Naive thymus-derived CD4-positive, alpha-beta T cell (primary cell): ENCODE measurements around the gene HOXB4. TPM values are rescaled to one million over a fixed set of nuclear protein-coding genes. Genes with fewer than 3 reads are reported as not detected.

Experiments
- ATAC-seq: fragments of 150-1000 bp; cut with Tn5 transposase; 2 replicates; pipeline ENCODE4 v1.10.0; 2021; ENCODE audit warnings: mild to moderate bottlenecking, moderate library complexity
- CTCF ChIA-PET: fragments of 350-600 bp; sonication (Branson Sonifier 250); formaldehyde crosslinking; loops from one replicate; lab custom pipeline; 2021; ENCODE audit warnings: antibody characterized with exemption; lab: Charles Lee
- POLR2A ChIA-PET: fragments of 350-600 bp; sonication (Branson Sonifier 250); formaldehyde crosslinking; loops from one replicate; lab custom pipeline; 2021; ENCODE audit warnings: antibody characterized with exemption, inconsistent platforms; lab: Charles Lee
- DNase-seq, 9 donors: peaks; one replicate each; pipeline versions ENCODE4 v3.0.0 to v3.0.0-alpha.2; 2020 to 2022; ENCODE audit warnings: mixed read lengths in 1 of 9
- H3K27ac ChIP-seq: one replicate; pipeline ENCODE4 v1.7.0; 2013; ENCODE audit warnings: mild to moderate bottlenecking, low read depth, low read length, moderate library complexity
- H3K27me3 ChIP-seq, 2 donors: one replicate each; pipeline ENCODE4 v1.7.0; 2013; ENCODE audit warnings: low read length in 2 of 2, mild to moderate bottlenecking in 2 of 2, moderate library complexity in 2 of 2; ENCODE audit not compliant: control insufficient read depth in 2 of 2, insufficient read depth in 2 of 2
- H3K36me3 ChIP-seq, 3 experiments: 1 replicate in 2 of 3; 2 replicates in 1 of 3; pipeline ENCODE4 v1.7.0; 2013; ENCODE audit warnings: low read length in 3 of 3, mild to moderate bottlenecking in 3 of 3, moderate library complexity in 1 of 3; ENCODE audit not compliant: insufficient read depth in 3 of 3, control insufficient read depth in 2 of 3
- H3K4me1 ChIP-seq, 2 donors: one replicate each; pipeline ENCODE4 v1.7.0; 2013; ENCODE audit warnings: low read length in 2 of 2, mild to moderate bottlenecking in 2 of 2, moderate library complexity in 1 of 2; ENCODE audit not compliant: control insufficient read depth in 2 of 2, insufficient read depth in 2 of 2
- H3K4me3 ChIP-seq: 2 replicates; pipeline ENCODE4 v1.7.0; 2013; ENCODE audit warnings: mild to moderate bottlenecking, low read length
- H3K9me3 ChIP-seq, 3 experiments: 1 replicate in 2 of 3; 2 replicates in 1 of 3; pipeline ENCODE4 v1.7.0; 2013; ENCODE audit warnings: low read length in 3 of 3; ENCODE audit not compliant: control insufficient read depth in 2 of 3
- H3K27ac Mint-ChIP-seq, 9 donors: one replicate each; pipeline ENCODE4 v1.8.0; 2020 to 2022; ENCODE audit warnings: mixed read lengths in 9 of 9, mild to moderate bottlenecking in 8 of 9, moderate library complexity in 5 of 9, inconsistent platforms in 2 of 9
- H3K27me3 Mint-ChIP-seq, 5 donors: one replicate each; pipeline ENCODE4 v1.8.0; 2021 to 2022; ENCODE audit warnings: mixed read lengths in 5 of 5, mild to moderate bottlenecking in 1 of 5
- H3K36me3 Mint-ChIP-seq, 5 donors: one replicate each; pipeline ENCODE4 v1.8.0; 2020 to 2022; ENCODE audit warnings: mixed read lengths in 5 of 5, mild to moderate bottlenecking in 3 of 5, inconsistent platforms in 1 of 5
- H3K4me1 Mint-ChIP-seq, 7 donors: one replicate each; pipeline ENCODE4 v1.8.0; 2020 to 2022; ENCODE audit warnings: mixed read lengths in 7 of 7, mild to moderate bottlenecking in 3 of 7, inconsistent platforms in 1 of 7
- H3K4me3 Mint-ChIP-seq, 10 donors: one replicate each; pipeline ENCODE4 v1.8.0; 2020 to 2022; ENCODE audit warnings: mild to moderate bottlenecking in 10 of 10, mixed read lengths in 10 of 10, moderate library complexity in 6 of 10, inconsistent platforms in 2 of 10
- H3K9me3 Mint-ChIP-seq, 11 donors: one replicate each; pipeline ENCODE4 v1.8.0; 2020 to 2022; ENCODE audit warnings: mixed read lengths in 11 of 11, mild to moderate bottlenecking in 4 of 11, inconsistent platforms in 1 of 11, moderate library complexity in 1 of 11
- intact Hi-C, 2 donors: fragments of 100-400 bp; cut with micrococcal nuclease; formaldehyde crosslinking; loops; one replicate each; pipeline ENCODE4 v1.15.1; 2023
- polyA plus RNA-seq, 2 donors: library from polyadenylated mRNA; unstranded; fragments of 300-500 nt; fragmentation: Illumina TruSeq; gene quantifications; one replicate each; pipeline ENCODE4 v1.2.3, GENCODE V29; 2021
- total RNA-seq, 6 experiments: library from RNA in 5 of 6; stranded (reverse) in 5 of 6; gene quantifications; 1 replicate in 5 of 6; 2 replicates in 1 of 6; pipeline ENCODE4 v1.2.3 and lab custom pipeline; 2021 to 2026

HOXB4 gene
- total and polyA plus RNA-seq, 7 experiments from 2014 or later: 0.34 to 7.9 (median 2.4) TPM; not detected in 2

DNA sequence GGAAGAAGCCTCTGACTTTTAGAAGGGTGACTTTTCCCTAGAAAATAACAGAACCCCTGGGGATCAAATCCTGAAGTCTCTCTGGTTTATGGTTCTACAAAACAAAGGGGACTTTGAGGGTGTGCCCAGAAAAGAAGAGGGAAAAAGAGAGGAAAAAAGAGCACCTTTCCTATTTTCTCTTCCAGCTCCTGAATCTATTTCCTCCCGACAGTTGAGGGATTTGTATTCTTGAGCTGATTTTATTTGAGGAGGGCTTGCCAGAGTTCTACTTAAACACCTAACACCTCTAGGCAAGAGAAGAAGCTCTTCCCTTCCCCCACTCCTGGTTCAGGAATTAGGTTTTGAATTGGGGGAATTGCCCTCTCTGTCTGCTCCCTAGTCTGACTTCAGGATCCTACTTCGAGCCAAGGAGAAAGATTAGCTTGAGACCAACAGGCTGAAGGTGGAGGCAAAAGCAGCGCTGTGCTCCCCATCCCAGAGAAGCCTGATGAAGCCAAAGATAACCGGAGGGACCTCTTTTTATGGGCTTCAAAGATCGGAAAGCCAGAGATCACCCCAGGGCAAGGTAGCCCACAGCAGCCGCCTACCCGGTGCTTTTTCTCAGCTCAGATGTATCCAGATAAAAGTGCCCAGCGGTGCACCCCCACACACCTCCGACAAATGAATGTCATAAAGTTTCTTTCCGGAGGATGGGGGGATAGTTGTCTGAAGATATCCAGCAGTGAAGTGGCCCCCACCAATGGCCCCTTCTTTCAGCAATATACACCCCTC is 11.1 kb upstream of the HOXB4 start:
- peaks cover 8 to 38% of the 10 kb centered on the region in 2 donors for H3K27me3 ChIP-seq
- POLR2A ChIA-PET: interaction anchor here (1.1 to 1.4 kb wide), 2 partner anchors 15 to 243 kb away, joined by 3 to 5 read pairs; no protein-coding TSS in a partner anchor
- DNase-seq: no peak
- no peaks in the 10 kb centered on the region for H3K9me3 Mint-ChIP-seq
- peaks cover 0 to 9% (median 0%) of the 10 kb centered on the region in 5 donors for H3K36me3 Mint-ChIP-seq
- H3K4me1 Mint-ChIP-seq: peaks cover 27 to 69% (median 40%) of the 10 kb centered on the region in 7 donors
- no peak for ATAC-seq
- peaks cover 90 to 98% (median 94%) of the 10 kb centered on the region in 5 donors for H3K27me3 Mint-ChIP-seq
- H3K4me3 ChIP-seq: no peak overlapping the region
- H3K27ac Mint-ChIP-seq: no peak overlapping the region
- no peaks in the 10 kb centered on the region for H3K9me3 ChIP-seq
- intact Hi-C loops: no loop called here
- CTCF ChIA-PET: interaction anchor here (0.8 to 2.6 kb wide), 3 partner anchors 30 to 97 kb away, joined by 3 to 8 read pairs (median 3); no protein-coding TSS in a partner anchor
- peaks cover 21 to 28% of the 10 kb centered on the region in 2 donors for H3K4me1 ChIP-seq
- H3K4me3 Mint-ChIP-seq: peak overlapping the region in 1 of 10 donors; percentile 38
- no peaks in the 10 kb centered on the region for H3K36me3 ChIP-seq
- H3K27ac ChIP-seq: no peak overlapping the region

DNA sequence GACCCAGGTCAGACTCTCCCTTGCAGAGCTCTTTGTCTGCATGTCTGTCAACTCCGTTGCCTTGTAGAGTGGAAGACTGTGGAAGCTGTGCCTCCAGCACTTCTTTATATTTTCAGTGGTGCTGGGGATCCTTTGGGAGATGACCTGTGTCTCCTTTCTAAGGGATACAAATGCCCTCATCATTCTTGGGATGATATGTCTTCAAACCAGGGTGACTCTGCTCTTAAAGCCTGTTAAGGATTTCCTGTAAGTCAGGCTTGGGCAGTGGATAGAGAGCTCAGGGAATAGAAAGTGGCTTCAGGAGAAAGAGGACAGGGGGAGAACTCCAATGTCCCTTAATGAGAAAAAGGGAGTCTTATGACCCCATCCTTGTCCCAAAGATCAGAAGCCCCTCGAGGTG is 10.4 kb upstream of the HOXB4 start:
- Mint-ChIP-seq H3K4me1 (peaks cover 27 to 68% (median 37%) of the 10 kb centered on the region in 7 donors), H3K27me3 (peaks cover 90 to 99% (median 95%) of the 10 kb centered on the region in 5 donors), H3K9me3 (no peaks in the 10 kb centered on the region), H3K36me3 (peaks cover 0 to 10% (median 0%) of the 10 kb centered on the region in 5 donors), H3K4me3 (peak overlapping the region in 1 of 10 donors; percentile 8), H3K27ac (peak overlapping the region in 2 of 9 donors; percentile 46 to 59)
- Histone ChIP-seq H3K36me3 (no peaks in the 10 kb centered on the region), H3K4me3 (no peak overlapping the region), H3K4me1 (peaks cover 20 to 23% of the 10 kb centered on the region in 2 donors), H3K9me3 (no peaks in the 10 kb centered on the region), H3K27ac (no peak overlapping the region), H3K27me3 (peaks cover 8 to 37% of the 10 kb centered on the region in 2 donors)
- no peak for DNase-seq
- ChIA-PET POLR2A (interaction anchor here (1.1 to 1.4 kb wide), 2 partner anchors 14 to 242 kb away, joined by 3 to 5 read pairs; no protein-coding TSS in a partner anchor), CTCF (interaction anchor here (0.8 to 3.0 kb wide), 10 partner anchors 75 to 470 kb away, joined by 3 to 10 read pairs (median 3); no protein-coding TSS in a partner anchor)
- intact Hi-C loops: no loop called here
- no peak for ATAC-seq

DNA sequence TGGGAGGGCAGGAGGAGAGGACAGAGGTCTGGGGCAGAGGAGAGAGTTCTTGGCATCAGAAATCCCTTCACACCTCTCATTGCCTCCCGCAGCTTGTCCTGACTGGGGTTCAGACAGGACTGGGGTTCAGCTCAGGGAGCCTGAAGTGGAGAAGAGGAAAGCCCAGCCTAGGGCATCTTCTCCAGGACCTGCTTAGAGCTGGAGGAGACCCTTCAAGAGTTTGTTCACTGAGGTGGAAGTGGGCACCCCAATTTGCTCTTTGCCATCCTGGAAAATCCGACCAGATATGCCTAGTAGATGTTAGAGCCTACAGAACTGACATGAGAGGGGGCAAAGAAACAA is 9.9 kb upstream of the HOXB4 start:
- peaks cover 90 to 99% (median 95%) of the 10 kb centered on the region in 5 donors for H3K27me3 Mint-ChIP-seq
- ATAC-seq (no peak), DNase-seq (no peak)
- intact Hi-C loops: no loop called here
- H3K4me1 ChIP-seq: peaks cover 15 to 21% of the 10 kb centered on the region in 2 donors
- no peaks in the 10 kb centered on the region for H3K9me3 Mint-ChIP-seq
- no peaks in the 10 kb centered on the region for H3K9me3 ChIP-seq
- H3K4me3 ChIP-seq: no peak overlapping the region
- ChIA-PET POLR2A (interaction anchor here (1.0 to 1.2 kb wide), 3 partner anchors 76 to 344 kb away, joined by 3 read pairs; no protein-coding TSS in a partner anchor), CTCF (interaction anchor here (0.6 to 3.0 kb wide), 11 partner anchors 84 to 1487 kb away, joined by 3 to 10 read pairs (median 4); no protein-coding TSS in a partner anchor)
- peaks cover 8 to 35% of the 10 kb centered on the region in 2 donors for H3K27me3 ChIP-seq
- peaks cover 23 to 66% (median 32%) of the 10 kb centered on the region in 7 donors for H3K4me1 Mint-ChIP-seq
- H3K27ac Mint-ChIP-seq: peak overlapping the region in 1 of 9 donors; percentile 6
- H3K27ac ChIP-seq: no peak overlapping the region
- peaks cover 0 to 12% (median 0%) of the 10 kb centered on the region in 5 donors for H3K36me3 Mint-ChIP-seq
- H3K36me3 ChIP-seq: no peaks in the 10 kb centered on the region
- H3K4me3 Mint-ChIP-seq: no peak overlapping the region

DNA sequence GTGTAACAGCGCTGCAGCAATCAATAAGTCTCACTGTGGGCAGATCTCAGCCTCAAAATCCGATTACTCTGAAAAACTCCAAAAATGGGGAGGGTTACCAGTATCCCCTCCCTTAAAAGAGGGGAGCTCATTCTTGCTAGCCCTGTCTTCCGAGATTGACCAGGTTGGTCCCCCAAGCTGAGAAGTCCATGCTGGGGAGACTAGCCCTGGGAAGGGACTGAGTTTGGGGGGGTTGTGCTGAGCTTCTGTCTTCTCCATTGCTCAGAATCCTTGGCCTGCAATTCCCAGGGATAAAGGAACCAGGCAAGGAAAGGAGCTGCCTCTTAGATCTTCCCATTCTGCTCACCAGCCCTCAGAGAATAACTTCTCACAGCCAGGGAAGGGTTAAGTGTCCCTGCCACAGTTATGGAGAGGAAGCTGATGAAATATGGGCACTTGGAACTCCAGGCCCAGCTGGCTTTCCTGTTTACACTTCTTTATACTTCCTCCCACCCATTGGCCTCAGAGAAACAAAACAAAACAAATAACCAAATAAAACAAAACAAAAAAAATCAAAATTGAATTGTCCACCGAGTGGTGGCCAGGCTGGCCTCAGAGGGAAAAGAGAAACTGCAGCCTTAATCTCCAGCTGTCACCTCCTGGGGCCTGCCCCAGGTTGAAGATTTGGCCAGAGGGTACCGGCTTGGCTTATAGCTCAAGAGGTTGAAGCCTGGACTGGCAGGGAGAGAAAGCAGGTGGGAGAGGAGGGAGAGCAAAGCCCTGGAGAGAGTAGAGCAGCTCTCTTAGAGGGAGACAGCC is 9.3 kb upstream of the HOXB4 start:
- Histone ChIP-seq H3K4me3 (no peak overlapping the region), H3K4me1 (peaks cover 9 to 18% of the 10 kb centered on the region in 2 donors), H3K36me3 (no peaks in the 10 kb centered on the region), H3K27me3 (peaks cover 8 to 35% of the 10 kb centered on the region in 2 donors), H3K9me3 (no peaks in the 10 kb centered on the region), H3K27ac (no peak overlapping the region)
- H3K36me3 Mint-ChIP-seq: peaks cover 0 to 13% (median 0%) of the 10 kb centered on the region in 5 donors
- peak overlapping the region in 2 of 9 donors; percentile 6 to 28 for H3K27ac Mint-ChIP-seq
- POLR2A ChIA-PET: interaction anchor here (0.6 to 1.2 kb wide), 4 partner anchors 76 to 343 kb away, joined by 3 to 4 read pairs (median 3); no protein-coding TSS in a partner anchor
- peaks cover 90 to 99% (median 95%) of the 10 kb centered on the region in 5 donors for H3K27me3 Mint-ChIP-seq
- DNase-seq (no peak), ATAC-seq (no peak)
- intact Hi-C loops: no loop called here
- peaks cover 17 to 66% (median 32%) of the 10 kb centered on the region in 7 donors for H3K4me1 Mint-ChIP-seq
- H3K4me3 Mint-ChIP-seq: peak overlapping the region in 4 of 10 donors; percentile 4 to 36 (median 29)
- CTCF ChIA-PET: interaction anchor here (0.6 to 3.0 kb wide), 11 partner anchors 83 to 1487 kb away, joined by 3 to 10 read pairs (median 3); no protein-coding TSS in a partner anchor
- no peaks in the 10 kb centered on the region for H3K9me3 Mint-ChIP-seq

DNA sequence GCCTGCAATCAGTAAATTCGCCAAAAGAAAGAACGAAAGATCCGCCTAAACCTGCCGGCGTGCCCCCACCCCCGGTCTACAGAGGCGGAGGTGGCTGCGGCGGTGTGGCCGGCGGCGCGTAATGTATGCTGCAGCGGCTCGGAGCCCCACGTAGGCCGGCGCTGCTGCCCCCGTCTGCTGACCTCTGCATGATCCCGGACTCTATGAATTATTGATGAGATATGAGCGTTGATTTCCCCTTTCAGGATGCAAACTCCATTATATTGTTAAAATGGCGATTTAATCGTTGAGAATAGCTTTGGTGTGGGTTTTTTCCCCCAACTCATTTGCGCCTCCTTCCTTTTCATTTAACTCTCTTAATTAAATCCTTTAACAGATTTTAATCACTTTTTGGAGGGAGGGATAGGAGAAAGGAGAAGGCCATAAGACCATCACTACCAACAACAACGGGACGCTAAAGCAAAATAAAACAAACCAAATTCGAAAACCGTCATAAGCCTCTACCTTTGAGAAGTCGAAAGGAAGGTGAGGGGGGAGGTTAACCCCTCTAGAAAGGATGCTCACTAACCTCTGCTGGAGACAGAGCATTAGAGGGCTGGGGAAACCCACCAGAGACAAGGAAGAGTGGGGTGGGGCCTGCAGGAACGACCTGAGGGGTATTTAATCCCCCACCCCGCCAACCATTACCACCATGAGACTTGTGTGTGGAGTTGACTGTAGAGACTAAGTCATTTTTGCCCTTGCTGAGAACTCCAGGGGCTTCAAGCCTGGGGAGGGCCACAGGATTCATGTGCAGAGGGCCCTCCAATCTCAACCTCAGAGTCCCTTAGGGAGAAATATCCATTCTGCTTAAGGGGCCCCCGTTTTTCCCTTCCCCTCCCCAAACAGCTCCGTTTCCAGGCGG is 8.5 kb upstream of the HOXB4 start:
- Mint-ChIP-seq H3K4me3 (peak overlapping the region; percentile 81 to 97 (median 91)), H3K9me3 (no peaks in the 10 kb centered on the region), H3K27me3 (peaks cover 88 to 97% (median 95%) of the 10 kb centered on the region in 5 donors), H3K36me3 (peaks cover 0 to 13% (median 0%) of the 10 kb centered on the region in 5 donors), H3K4me1 (peaks cover 17 to 70% (median 31%) of the 10 kb centered on the region in 7 donors), H3K27ac (peak overlapping the region in 1 of 9 donors; percentile 52)
- intact Hi-C loops: no loop called here
- Histone ChIP-seq H3K9me3 (no peaks in the 10 kb centered on the region), H3K27me3 (peaks cover 8 to 37% of the 10 kb centered on the region in 2 donors), H3K36me3 (no peaks in the 10 kb centered on the region), H3K27ac (no peak overlapping the region), H3K4me1 (peaks cover 9 to 25% of the 10 kb centered on the region in 2 donors), H3K4me3 (peak overlapping the region; percentile 60)
- DNase-seq (no peak), ATAC-seq (no peak)
- ChIA-PET CTCF (interaction anchor here (0.6 to 3.0 kb wide), 7 partner anchors 92 to 445 kb away, joined by 3 to 10 read pairs (median 4); no protein-coding TSS in a partner anchor), POLR2A (interaction anchor here (0.6 to 1.2 kb wide), 2 partner anchors 75 to 251 kb away, joined by 3 to 4 read pairs; no protein-coding TSS in a partner anchor)
